DMS79 (cell line): ENCODE results near the gene DENND2D.

Source experiments
- DNase-seq: peaks from one replicate; lab custom pipeline; 2025; lab: John Stamatoyannopoulos, UW

Gene DENND2D, protein sequence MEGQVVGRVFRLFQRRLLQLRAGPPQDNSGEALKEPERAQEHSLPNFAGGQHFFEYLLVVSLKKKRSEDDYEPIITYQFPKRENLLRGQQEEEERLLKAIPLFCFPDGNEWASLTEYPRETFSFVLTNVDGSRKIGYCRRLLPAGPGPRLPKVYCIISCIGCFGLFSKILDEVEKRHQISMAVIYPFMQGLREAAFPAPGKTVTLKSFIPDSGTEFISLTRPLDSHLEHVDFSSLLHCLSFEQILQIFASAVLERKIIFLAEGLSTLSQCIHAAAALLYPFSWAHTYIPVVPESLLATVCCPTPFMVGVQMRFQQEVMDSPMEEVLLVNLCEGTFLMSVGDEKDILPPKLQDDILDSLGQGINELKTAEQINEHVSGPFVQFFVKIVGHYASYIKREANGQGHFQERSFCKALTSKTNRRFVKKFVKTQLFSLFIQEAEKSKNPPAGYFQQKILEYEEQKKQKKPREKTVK

DNA sequence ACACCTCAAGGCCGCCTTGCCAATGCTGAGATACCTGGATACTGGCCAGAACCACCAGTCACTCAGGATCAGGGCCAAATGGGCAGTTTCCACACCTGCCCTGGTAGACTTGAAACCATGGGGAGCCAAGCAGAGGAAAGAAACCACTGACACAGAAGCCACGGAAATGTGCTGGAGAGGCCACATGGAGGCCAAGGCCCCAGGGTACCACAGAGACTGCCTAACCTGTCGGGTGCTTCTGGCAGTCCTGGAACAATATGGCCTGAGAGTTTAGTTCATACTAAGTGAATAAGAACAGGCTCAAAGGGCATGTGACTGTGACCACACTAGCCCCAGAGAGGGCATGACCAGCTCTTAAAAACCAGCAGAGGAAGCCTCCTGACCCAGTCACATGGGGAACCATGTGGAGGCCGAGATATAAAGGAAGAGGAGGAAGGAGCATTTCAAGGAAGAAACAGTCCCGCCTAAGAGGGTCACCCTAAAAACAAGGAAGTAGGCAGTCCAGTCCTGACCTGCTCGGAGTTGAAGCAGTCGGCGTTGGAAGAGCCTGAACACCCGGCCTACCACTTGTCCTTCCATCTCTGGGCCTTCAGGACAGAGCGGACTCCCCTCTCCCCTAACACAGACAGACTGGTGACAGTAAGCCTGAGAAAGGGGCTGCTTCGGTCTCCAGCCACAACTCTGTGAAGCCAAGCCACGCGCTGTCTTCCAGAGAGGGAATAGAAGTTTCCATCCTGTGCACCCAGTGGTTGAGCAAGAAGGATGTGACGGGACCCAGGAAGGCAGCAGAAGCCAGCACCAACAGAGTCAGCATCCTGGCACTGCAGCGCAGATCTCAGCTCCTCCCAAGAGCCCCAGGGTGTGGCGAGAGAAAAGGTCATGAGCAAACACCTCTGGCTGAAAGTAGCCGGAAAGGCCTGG, at the start of gene DENND2D:
Gene DENND2D (minus strand): TSS at position 766 of the 921 bp plus-strand sequence. CDS start 187 bp downstream, at position 579.
- no peak for DNase-seq

DNA sequence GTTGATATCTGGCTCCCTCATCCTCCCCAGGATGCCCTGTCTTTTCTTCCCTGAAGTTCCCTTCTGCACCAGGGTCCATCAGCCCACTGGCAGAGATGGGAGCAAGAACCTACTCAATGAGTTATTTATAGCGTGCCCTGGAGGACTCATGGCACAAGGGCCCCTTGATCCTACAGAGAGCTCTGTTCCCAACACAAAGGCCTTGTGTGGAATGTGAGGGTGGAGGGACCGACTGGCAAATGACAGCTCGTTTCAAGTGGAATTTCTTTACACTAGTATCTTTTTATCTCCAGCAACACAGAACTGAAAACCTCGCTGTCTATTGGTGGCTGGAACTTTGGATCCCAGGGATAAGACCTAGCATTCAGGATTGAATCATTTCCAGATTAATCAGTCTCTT, 49.5 kb upstream of the DENND2D start:
- no peak for DNase-seq

GRCh38 chr1:111247125-111247838, 46.8 kb upstream of the DENND2D start:
- DNase-seq, result no peak

GRCh38 chr1:111242805-111243523, 42.5 kb upstream of the DENND2D start:
- DNase-seq, result no peak

- DNase-seq, result no peak
Observed at GRCh38 chr1:111241797-111242196, 41.4 kb upstream of the DENND2D start.

DNA sequence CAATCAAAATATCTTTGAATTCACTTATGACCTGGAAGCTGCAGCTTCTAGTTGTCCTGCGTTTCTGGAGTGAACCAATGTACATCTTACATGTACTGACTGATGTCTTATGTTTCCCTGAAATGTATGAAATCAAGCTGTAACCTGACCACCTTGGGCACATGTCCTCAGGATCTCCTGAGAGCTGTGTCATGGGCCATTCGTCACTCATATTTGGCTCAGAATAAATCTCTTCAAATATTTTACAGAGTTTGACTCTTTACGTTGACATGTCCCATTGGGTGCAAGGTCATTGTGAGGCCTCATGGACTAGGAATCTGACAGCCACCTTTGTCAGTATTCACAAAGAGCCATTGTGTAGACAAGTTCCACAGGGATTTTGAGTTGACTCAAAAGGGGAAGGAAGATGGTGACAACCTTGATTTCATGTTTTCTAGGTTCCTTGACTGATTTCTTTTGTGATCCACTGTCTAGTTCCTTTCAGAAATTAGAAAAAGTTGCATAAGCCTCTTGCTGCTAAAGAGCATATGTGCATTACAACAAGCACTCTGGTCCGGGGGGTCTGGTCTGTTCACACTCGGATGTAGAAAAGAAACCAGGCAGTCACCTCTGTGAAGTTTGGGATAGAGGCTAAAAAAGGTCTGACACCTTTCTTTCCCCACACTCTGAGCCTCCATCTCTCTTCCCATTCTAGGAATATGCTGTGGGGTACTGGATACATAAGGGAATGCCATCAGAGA, 37.8 kb upstream of the DENND2D start:
- no peak for DNase-seq

DNA sequence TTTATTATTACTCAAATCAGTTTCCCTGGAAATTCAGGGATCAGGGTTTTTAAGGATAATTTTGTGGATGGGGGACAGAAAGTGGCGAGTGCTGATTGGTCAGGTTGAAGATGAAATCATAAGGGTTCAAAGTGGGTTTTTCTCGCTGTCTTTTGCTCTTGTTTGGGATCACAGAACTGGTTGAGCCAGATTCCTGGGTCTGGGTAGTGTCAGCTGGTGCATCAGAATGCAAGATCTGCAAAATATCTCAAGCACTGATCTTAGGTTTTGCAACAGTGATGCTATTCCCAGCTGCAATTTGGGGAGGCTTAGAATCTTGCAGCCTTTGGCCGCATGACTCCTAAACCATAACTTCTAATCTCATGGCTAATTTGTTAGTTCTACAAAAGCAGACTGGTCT, 36.4 kb upstream of the DENND2D start:
- no peak for DNase-seq

DNA sequence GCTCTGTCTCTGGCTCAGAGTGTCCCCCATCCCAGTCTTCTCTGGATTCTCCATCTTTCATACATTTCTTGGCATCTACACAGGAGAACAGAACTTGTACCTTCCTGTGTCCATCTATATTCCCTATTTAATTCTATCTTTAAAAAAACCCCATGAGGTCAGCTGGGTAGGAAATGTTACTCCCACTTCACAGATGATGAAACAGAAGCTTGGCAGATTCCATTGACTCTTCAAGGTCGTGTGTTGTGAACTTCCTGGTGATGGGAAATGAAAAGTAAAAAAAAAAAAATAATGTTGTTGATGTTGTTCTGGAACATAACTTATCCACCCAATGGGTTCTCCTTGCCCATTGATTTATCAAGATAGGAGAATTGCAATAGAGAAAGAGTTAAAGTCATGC, 35.9 kb upstream of the DENND2D start:
- no peak for DNase-seq

GRCh38 chr1:111234866-111235265, 34.4 kb upstream of the DENND2D start:
- DNase-seq, result no peak

GRCh38 chr1:111234258-111234657, 33.8 kb upstream of the DENND2D start:
- DNase-seq, result no peak

DNA sequence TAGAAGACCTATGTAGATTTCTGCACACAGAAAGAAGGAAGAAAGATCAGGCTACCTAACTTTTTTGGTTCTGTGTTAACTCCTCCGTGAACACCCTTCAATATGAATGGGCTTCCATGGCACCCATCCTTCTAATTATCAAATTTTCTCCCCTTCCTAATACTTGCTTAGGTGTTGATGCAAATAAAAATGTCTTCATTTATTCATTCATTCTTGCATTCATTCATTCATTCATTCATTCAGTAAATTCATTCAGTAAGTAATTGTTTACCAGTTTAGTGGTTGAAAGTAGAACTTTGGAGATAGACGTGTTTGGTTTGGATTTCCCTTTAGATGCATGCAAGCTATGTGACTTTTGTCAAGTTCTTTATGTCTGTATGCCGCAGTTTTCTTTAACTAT, 31.7 kb upstream of the DENND2D start:
- DNase-seq, result no peak

DNA sequence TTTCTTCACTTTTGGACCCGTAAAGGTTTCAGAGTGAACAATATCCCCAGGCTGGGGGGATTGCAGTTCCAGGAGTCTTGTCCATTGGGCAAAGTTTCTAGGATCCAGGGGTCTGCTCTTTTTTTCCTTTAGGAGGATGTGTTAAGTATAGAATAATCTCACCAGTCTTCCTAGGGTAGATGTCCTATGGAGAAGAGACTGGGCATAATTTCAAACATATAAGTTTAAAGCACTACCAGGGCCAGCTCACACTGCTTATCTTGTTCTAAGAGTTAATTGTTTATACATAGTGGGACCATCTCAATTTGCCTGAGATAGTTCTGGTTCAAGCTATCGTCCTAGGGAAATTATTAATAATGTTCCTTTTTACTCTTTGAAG, 28.3 kb upstream of the DENND2D start:
- no peak for DNase-seq

GRCh38 chr1:111227851-111228747, 27.7 kb upstream of the DENND2D start:
- no peak for DNase-seq

GRCh38 chr1:111227434-111227833, 27.0 kb upstream of the DENND2D start, which contains the start of gene CHI3L2:
TSS of gene CHI3L2 (plus strand) at chr1:111227713. CDS start at chr1:111227730, 17 bp downstream.
- DNase-seq, result no peak

- DNase-seq, result peak; percentile 17
Observed at GRCh38 chr1:111225717-111226400, 25.4 kb upstream of the DENND2D start.

DNA sequence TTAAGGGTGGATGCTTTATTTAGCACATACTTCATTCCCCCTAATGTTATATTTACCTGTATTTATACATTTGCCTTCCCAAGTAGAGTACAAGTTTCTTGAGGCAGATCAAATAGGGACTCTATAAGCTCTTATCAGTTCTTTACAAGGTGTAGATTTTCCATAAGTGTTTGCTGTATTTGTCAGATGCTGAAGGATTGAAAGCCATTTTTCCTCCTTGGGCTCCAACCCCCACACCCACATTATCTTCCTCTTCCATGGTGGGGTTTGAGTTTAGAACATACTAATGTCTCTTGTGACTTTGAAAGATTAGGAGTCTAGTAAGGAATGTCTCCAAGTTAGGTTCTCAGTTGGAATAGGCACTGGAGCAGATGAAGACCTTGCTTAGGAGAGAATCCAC, 24.6 kb upstream of the DENND2D start:
- no peak for DNase-seq

DNA sequence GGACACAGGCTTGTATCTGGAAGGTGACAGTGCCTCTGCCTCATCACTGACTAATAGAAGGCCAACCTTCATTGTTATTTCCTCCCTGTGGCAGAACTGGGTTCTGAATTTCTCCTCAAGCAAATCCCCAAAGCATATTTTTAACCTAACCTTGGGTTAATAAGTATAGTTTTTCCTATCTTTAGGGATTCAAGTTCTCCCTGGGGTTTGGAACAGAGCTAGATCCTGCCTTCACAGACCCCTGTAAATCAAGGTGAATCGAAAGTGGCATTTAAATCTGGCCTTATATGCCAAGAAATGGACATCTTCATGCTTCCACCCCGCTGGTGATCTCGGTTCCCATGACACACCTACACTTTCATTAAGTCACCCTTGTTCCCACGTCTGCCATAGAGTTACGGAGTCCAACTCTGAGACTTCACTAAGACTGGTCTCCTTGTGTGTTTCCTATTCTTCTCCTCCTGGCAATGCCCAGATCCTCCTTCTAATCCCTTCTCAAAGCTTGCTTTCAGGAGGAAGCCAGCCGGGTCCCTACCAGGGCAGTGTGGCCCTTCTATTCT, 22.8 kb upstream of the DENND2D start:
- no peak for DNase-seq

GRCh38 chr1:111222308-111223125, 22.1 kb upstream of the DENND2D start:
- peak; percentile 60 for DNase-seq
